Hematopoietic multipotent progenitor cell treated with erythropoietin and hydrocortisone succinate and interleukin-3 and kit ligand, for 6 days (in vitro differentiated cells): ENCODE measurements around the gene JAZF1.
"Not testable (repeated sequence)": the region's sequence is repeated elsewhere in the genome, so short reads cannot be mapped to it uniquely, and the experiment has no call there.

Experiments used
- DNase-seq: peaks from one replicate; pipeline ENCODE4 v3.0.0-alpha.2; 2015

JAZF1 gene

DNA sequence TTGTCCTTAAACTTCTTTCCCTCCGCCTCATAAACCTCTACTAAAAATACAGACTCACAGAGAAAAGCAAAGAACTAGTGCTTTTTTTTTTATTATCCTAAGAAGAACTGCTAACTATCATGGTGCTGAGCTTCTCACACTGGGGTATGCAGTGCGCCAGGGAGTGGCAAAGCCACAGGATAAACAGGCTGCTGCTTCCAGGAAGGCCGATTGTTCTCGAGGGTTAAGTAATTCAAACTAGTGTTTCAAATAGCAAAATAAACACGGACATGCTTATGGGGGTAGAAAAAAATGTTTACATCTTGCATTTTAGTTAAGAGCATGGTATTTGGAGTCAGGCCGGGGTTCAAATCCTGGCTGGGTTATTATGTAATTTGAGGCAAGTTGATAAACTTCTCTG, 283.6 kb downstream of the JAZF1 start:
- DNase-seq = no peak

DNA sequence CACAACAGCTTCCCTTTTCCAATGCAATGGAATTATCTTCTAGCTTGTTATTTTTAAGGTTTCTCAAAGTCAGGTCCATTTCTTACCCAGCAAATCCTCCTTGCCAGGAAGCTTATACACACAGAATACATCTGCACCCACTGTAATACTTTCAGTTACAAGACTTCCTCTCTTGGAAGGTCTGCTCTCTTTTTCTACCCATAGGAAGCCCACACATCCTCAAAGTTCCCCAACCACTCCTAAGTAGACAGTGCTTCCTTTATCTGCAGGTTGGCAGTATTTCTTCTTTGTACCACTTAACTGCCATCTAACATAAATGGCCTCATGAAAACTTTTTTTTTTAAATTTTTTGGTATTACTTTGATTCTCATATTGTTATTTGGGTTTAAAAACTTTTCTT, 285.0 kb downstream of the JAZF1 start:
- DNase-seq = peak; percentile 29

DNA sequence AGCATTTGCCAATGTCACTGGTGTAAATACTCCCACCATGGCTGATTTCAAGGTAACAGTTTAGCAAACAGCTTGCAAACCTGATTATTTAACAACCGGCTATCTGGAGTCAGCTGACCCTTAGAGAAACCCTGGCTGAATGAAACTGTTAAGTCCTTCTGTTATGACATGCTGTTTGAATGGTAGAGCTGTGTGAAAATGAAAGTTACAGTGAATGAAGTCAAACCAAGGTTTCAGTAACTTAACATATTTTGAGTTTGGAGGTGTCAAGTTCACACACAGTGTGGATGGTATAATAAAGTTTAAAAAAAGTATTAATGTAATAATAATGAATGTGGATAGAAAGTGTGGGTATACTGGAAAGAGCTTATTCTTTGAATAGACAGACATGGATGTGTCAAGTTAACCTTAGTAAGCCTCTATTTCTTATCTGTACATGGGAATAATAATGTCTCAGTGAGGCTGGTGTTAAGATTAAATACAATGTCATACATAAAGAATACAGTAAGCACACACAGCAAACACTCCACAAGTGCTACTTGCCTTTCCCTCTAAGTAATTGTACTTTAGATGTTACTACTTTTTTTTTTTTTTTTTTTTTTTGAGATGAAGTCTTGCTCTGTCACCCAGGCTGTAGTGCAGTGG, 290.3 kb downstream of the JAZF1 start:
- DNase-seq = no peak

DNA sequence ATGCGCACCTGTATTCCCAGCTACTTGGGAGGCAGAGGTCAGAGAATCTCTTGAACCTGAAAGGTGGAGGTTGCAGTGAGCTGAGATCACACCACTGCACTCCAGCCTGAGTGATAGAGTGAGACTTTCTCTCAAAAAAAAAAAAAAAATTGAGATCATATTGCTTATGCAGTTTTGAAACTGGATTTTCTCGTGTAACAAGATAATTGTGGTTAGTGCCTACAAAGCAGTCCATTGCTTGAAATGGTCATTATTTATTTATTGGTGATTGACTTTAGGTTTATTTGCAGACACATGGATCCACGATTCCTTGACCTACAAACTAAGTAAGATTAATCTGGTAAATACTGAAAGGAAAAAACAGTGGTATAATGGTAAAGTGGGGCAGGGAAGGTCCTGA, 290.8 kb downstream of the JAZF1 start:
- no peak for DNase-seq

DNA sequence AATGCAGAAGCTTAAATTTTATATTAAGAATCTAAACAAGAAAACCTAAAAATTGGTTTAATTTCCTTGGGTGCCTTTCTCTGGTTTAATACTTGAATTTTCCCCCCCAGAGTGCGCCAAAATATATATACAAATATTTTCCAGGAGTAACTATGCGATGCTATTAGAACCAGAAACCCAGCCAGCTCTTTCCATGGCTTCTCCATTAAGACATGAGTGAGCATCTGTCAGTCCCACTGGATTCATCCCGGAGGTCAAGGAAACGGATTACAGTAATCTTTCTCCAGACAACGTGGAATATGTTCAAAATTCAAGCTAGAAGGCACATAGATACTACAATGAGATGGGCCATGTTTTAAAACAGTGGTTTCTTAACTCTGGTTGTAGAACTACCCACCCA, 291.9 kb downstream of the JAZF1 start:
- DNase-seq = no peak

DNA sequence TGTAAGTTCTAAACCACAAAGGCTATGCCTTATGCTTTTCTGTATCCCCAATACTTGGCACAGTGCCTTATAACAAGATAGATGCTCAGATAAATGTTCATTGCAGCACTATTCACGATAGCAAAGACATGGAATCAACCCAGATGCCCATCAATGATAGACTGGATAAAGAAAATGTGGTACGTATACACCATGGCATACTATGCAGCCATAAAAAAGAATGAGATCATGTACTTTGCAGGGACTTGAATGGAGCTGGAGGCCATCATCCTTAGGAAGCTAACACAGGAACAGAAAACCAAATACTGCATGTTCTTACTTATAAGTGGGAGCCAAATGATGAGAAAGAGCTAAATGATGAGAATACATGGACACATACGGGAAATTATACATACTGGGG, 293.9 kb downstream of the JAZF1 start:
- not testable (repeated sequence) for DNase-seq

DNA sequence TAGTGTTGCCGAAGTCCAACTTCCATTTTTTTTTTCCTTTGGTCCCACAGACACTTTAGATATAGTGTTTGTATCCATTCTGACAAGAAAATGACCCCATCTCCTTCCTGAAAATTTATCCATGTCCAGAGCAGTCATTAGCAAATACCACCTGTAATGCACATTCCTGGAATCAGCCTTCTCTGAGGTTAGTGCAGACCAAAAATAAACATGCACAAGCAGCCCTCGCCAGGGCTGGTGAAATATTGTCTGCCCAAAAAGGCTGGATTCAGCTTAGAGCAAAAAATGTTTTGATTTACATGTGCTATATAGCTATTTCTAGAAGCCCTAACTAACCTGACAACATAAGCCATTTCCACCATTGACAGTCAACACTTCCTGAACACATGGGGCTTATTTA, 294.9 kb downstream of the JAZF1 start:
- DNase-seq = no peak

DNA sequence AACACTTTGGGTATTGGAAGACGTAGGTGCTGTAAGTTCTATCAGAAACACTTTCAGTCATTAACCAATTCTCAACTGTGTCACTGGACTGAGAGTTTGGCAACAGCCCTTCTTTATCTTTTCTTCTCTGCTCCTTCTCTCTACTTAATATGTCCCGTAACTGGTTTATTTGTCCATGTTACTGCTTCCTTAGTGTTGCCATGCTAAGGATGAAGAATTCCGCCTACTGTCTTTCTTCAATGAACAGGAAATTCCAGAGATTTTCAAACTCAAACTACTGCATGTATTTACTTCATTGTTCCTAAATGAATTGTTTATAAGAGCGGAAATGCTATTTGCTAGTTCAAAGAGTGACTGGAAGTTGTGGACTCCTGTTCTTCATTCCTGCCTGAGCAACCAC, 296.9 kb downstream of the JAZF1 start:
- DNase-seq = no peak

DNA sequence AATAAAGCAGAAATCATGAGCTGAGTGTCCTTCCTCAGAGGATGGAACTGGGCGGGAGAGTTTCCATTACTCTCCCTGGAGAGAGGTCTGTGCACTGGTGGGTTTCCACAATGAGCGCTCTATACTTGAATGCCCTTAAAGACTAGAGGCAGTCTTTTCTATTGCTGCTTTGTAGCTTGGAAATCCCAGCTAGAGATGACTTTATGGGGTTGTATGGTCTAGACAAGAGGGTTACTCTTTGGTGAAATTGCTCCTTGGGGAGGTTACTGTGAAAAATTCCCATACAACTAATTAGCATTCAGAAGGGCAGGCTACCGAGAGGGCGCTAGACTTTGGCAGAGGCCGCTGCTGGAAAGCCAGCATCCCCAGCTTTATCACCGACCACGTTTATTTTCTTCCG, 303.8 kb downstream of the JAZF1 start:
- DNase-seq = no peak

DNA sequence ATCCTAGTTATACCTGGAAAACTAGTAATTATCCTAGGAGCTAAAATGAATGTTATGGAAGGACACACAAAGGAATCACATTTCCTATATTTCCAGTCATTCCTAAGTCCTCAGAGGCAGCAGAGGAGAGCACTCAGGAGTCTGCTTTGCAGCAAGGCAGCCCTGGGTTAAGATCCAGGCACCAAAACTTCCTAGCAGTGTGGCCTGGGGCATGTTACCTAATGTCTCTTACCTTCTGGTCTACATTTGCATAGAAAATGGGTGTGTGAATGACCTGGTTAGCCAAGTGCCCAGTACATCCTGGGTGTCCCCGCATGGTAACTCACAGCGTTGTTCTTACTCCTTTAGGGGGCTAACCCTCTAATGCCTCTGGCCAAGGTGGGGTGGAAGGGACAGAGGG, 304.8 kb downstream of the JAZF1 start:
- no peak for DNase-seq

DNA sequence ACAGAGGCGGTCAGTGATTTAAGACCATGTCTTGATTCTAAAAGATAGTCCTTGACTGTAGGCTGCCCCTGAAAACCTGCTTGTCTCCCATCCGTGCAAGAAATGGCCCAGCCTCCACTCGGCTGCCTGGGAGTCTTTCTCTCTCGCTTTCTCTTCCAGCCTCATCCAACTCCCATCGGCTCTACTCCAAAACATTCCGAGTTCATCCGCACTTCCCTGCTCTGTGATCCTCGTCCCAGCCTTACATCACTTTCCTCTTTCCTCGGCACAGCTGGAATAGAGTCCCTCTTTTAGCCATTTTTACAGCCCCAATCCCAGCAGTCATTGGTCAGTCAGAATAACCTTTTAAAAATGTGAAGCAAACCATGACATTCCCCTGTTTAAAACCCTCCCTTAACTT, 305.5 kb downstream of the JAZF1 start:
- DNase-seq = no peak

DNA sequence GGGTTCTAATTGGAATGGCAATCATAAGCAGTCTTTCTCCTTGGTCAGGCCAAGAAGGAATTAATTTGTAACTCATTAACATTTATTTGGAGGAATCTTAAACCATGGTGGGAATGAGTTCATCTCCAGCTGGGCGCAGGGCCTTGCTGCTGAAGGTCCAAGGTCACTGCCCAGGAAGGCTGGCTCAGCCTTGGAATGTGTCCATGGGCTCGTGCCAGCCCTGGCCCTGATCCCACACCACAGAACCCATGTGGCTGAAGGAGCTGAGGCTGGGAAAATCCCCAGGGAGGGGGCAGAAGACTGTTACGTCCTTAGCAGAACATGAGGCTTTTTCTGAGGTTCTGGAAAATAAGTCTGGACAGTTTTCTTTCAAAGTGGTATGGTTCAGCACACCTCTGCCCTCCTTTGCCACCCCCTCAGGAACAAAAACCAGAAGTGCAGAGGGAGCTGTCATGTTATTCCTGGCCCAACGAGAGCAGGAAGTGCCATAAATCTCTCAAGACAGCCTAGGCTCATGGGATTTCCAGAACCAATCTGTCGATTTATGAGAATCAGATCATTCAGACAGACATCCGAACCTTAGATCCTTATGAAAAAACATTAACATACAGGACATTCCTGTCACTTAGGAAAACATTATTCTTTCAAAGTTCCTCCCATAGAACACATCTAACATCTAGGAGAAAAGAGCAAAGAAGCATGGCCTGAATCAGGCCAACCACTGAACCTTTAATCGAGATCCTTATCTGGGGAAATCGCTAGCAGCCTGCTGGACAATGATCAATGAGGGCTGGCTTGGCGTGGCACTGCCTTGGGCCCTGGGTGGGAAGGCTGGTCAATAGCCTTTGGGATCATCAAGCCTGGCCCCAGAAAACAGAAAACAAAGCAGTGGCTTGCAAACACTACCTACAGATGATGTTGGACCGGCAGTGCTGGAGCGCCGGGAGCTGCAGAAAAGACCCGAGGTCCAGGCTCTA, 306.3 kb downstream of the JAZF1 start:
- no peak for DNase-seq

DNA sequence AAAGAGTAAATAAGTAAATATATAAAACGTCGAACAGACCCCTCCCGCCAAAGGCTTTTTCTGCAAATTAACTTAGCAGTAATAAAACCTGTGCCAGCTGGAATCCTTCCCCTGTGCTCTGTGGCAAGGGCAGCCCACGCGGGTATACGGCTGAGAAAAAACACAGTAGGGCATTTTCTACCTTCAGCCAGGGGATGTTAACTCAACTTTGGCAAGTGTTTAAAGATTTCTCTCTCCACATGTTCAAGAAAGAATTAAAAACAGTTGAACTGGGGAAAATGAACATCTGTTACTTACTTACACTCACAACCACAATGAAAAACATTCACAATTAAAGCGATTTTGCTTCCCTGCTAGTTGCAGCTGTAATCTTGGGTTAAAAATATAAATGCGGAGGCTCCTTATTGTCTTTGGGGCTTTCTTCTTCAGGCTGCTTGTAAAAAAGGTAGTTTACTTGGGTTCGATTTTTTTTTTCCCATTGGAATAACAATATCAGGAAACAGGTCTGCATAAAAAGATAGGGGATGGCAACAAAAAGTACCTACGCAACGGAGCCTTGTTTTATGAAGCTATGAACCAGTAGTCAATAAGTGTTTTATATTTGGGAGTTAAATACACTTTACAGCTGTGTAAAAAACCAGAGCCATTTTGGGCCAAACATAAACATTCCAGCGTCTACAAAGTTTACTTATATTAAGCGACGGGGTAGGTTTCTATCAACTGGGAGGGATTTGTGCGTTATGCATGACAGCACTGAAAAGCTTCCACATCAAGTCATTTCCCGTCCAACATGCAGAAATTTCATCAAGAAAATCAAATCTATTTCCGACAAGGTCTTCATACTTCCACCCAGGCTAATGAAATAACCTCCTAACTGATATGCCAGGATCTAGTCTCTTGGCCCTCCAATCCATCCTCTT, 308.0 kb downstream of the JAZF1 start:
- no peak for DNase-seq

DNA sequence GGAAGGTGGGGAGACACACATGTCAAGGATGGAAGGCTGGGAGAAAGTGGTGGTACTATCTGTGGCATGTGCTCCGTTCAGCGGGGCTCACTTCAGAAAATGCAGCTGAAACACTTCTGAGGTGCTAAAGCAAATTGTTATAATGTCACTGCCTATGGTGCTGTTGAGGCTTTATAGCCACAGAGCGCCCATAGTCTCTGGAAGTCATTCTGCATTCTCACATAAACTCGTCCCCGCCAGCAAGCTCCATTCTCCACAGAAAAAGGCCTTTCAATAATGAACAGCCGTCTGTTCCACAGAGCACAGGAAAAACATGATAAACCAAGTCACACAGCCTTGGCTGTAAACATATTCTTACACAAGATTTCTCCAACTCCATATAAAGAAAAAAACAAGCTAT, 308.7 kb downstream of the JAZF1 start:
- DNase-seq = no peak

DNA sequence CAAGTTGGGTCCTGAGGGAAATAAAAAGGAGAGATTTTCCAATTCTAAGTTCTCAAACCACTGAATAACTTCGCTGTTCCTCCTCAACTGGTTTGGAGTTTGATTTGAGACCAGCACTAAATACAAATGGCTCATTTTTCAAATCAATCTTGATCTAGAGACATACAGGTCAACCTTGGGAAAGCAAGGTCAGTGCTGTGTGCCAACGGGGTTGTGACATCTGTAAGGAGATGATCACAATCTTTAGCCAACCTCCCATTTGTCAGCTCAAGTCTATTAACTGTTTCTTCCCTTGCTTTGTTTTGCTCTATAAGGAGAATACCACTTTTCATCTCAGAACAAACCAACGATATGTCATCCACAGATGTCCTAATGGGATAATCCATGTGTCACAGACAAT, 309.5 kb downstream of the JAZF1 start:
- DNase-seq = no peak

DNA sequence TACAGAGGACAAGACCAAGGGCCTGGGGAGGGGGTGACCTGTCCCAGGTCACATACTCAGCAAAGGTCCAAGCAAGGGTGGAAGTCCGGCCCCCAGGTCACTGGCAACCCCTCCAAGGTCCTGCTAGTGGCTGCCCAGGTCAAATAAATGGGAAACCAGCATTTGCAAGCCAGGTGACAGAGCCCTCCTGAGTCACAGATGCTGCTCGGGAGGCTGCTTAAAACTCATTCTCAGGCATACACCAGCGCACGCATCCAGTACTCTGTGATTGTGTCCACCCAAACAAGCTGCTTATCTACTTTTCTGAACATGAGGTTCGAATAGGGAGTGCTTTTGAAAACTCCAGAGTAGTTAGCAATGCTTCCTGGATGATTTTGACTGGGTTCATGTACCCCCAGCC, 310.0 kb downstream of the JAZF1 start:
- no peak for DNase-seq

DNA sequence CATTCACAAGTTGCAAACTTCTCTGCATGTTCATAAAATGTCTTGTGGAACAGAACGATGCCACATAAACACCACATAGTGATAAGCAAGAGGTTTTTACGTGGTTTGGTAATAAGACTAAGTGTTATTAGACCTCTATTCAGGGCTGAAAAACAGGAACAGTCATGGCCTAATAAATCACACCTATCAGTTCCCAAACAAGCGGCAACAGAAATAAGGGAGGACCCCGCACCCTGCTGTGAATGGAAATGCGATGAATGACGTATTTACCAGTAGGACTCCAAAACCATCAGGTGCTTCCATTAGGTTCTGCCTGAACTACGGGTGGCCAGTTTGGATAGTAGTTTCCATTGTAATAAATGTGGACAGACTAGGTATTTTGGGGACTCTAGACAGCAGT, 311.5 kb downstream of the JAZF1 start:
- no peak for DNase-seq

DNA sequence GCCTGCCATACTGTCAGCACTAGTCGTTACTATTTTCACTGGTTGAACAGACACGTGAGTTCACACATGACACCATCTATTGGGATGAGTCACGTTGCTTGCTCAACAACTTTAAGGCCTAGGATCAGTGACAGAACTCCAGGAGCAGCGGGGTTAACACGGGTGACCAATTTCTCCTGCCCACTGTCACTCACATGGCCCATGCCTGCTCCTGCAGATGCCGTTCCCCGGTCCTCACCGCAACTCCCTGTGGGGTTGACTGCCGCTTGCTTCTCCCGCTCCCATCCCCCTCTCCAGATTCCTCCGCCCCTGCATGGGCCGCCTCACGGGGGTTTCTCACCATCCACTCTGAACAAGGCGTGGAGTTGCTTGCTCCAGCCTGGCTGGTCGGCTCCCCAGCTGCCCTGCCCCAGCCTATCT, 312.5 kb downstream of the JAZF1 start:
- DNase-seq = no peak

DNA sequence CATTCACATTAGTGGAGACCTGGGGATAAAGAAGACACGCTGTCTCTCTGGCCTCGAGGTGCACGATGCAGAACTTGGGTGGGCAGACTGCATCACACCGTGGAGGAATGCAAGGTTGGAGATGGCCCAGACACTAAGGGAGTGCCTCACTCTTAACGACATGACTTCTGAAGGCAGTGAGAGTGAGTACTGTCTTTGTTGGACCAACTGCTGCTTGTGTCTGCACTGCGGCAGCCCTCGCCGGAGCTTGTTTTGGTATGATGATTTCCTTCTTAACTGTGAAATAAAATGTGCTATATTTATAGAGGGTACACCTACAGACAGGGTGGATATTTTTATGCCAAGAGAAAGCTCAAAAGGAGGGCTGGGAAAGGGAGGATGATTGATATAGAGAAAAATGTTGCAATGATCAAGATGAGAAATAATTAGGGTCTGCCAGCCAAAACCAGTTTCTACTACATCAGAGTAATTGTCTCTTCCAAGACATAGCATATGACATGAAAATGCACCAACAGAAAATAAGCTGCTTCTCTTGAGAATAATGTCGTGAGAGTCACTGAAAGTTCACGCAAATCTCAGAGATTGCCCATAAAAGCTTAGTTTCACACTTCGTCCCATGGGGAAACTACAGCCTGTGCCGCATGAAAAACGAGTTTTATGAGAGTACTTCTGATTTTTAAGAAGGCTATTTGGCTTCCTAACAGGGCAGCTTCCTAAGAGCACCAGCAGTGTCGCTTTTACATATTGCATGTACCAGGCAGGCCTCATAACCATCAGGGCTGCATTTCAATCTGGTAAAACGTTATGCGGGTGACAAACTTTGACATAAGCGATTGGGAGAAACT, 313.5 kb downstream of the JAZF1 start:
- DNase-seq = no peak

DNA sequence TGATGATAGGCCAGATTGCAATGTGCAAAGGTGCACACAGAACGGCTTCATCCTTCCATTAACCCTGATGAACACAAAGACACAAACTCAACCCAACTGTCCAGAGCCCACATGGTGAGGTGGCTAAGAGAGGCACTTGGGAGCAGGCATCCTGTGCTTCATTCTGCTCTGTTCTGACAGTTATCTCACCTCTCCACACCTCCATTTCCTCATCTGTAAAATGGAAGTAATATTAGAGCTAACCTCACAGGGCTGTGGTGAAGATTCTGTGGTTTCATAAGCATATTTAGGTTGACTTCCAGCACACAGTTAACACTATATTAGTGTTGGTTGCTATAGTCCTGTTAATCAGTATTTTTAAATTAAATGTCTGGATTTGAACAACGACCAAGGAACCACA, 314.3 kb downstream of the JAZF1 start:
- DNase-seq = no peak

DNA sequence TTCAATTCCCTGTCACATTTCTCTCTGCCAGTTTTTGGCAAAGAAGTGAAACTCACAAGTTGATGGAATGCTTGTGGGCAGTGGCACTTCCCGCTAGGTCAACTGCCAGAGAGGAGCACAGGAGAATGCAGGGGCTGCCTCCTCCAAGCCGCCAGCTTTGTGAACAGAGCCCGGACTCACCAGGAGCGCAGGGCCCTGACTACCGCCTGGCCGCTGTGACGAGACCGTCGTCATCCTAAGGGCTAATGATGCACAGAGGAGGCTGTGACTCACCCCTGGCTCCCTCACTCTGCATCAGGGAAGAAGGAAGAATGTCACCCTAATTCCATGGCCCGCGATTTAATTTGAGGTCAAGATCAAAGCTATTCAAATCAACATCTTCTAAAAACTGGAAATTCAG, 316.7 kb downstream of the JAZF1 start:
- no peak for DNase-seq

DNA sequence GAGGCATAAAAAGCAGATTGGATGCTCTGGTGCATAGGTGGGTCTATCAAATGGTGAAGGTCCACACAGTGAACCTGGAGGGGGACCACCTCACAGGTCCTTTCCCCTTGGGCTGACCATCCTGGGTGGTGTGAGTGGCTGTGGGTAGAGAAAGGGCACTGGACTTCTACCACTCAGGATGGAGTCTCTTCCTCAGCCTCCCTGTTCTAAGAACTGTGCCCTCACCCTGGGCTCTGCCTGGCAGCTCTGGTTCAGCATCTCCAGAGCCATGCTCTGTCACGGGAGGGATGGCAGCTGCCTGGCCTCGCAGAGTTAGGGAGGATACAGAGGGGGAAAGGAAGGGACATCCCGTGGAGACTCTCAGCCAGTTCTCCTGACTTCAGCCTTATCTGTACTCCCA, 318.8 kb downstream of the JAZF1 start:
- DNase-seq = no peak
